GM12874 (cell line): ENCODE measurements around the gene ZSWIM9.

Experiments
- CTCF ChIP-seq: IDR thresholded peaks from 2 replicates; pipeline ENCODE4 v1.5.1; 2011; ENCODE audit warnings: low read depth, mild to moderate bottlenecking, control low read depth, low read length, moderate library complexity; ENCODE audit not compliant: insufficient read depth

ZSWIM9 gene

GRCh38 chr19:48218997-48219396, 48.5 kb downstream of the ZSWIM9 start:
- no peak for TF ChIP-seq CTCF

GRCh38 chr19:48221628-48222027, 51.1 kb downstream of the ZSWIM9 start:
- TF ChIP-seq CTCF, result no peak

GRCh38 chr19:48230555-48231129, 60.2 kb downstream of the ZSWIM9 start:
- no peak for TF ChIP-seq CTCF

GRCh38 chr19:48237057-48237456, 66.6 kb downstream of the ZSWIM9 start:
- TF ChIP-seq CTCF, result no peak

- TF ChIP-seq CTCF, result no peak
These were observed 68.6 kb downstream of the ZSWIM9 start for GRCh38 chr19:48239120-48239519.

GRCh38 chr19:48239582-48240141, 69.2 kb downstream of the ZSWIM9 start:
- no peak for TF ChIP-seq CTCF

- no peak for TF ChIP-seq CTCF
These were observed 73.8 kb downstream of the ZSWIM9 start for GRCh38 chr19:48244281-48244680.
